ENCODE results near the gene SMCO2.

The SMCO2 gene

DNA sequence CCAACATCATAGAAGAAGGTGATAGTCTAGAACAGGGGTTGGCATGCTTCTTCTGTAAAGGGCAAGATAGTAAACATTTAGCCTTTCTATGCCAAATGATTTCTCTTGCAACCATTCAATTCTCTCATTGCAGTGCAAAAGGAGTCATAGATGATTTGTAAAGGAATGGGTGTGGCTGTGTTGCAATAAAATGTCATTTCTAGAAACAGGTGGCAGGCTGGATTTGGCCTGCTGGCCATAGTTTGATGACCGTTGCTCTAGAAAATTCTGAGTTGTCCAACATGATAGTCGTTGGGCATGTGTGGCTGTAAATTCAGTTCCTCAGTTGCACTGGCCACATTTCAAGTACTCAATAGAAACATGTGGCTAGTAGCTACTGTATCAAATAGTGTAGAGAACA is 21.7 kb downstream of the SMCO2 start:
- POLR2A ChIA-PET: no interaction called here
- no peak for DNase-seq (ENCODE audit: low read depth, low spot score)
- CTCF ChIA-PET: interaction anchor here (0.8 to 11.0 kb wide), 3 partner anchors 32 to 167 kb away, joined by 3 to 72 read pairs (median 3); no protein-coding TSS in a partner anchor
- no peak overlapping the region for H3K4me3 ChIP-seq (ENCODE audit: low read depth, low read length)
- TF ChIP-seq, protein P1, sequence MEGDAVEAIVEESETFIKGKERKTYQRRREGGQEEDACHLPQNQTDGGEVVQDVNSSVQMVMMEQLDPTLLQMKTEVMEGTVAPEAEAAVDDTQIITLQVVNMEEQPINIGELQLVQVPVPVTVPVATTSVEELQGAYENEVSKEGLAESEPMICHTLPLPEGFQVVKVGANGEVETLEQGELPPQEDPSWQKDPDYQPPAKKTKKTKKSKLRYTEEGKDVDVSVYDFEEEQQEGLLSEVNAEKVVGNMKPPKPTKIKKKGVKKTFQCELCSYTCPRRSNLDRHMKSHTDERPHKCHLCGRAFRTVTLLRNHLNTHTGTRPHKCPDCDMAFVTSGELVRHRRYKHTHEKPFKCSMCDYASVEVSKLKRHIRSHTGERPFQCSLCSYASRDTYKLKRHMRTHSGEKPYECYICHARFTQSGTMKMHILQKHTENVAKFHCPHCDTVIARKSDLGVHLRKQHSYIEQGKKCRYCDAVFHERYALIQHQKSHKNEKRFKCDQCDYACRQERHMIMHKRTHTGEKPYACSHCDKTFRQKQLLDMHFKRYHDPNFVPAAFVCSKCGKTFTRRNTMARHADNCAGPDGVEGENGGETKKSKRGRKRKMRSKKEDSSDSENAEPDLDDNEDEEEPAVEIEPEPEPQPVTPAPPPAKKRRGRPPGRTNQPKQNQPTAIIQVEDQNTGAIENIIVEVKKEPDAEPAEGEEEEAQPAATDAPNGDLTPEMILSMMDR (IDR thresholded peaks at IDR 0.05; ENCODE audit: insufficient read depth, low read length, missing control alignments): no peak

DNA sequence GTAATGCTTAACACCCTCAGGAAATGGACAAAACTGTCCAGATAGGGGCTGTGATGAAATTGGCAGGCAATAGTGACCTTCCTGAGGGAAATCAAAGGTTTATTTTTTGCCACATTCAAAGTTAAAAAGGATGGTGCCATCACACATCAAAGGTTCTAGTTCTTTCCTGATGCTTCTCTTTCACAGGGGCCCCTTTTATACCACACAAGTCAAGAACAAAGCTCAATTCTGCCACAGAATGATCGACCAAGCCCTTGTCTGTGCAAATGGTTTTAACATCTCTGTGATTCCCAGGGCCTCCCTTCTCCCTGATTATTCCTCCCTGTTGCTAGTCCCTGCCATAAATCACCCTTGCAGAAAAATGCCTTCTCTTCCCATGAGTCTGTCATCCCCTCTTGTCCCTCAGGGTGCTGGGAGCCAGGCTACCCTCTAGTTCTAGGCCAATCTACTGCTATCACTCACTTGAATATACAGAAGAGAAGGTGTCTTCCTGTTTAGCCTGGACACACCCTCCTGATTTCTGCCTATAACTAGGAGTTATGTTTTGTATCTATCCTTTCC is 22.7 kb downstream of the SMCO2 start:
- no peak for DNase-seq (ENCODE audit: low read depth, low spot score)
- ChIA-PET POLR2A (no interaction called here), CTCF (interaction anchor here (11.0 kb wide), 1 partner anchor 34 kb away, joined by 72 read pairs; no protein-coding TSS in a partner anchor)
- TF ChIP-seq, protein P1 (IDR thresholded peaks at IDR 0.05; ENCODE audit: insufficient read depth, low read length, missing control alignments): no peak
- no peak overlapping the region for H3K4me3 ChIP-seq (ENCODE audit: low read depth, low read length)

DNA sequence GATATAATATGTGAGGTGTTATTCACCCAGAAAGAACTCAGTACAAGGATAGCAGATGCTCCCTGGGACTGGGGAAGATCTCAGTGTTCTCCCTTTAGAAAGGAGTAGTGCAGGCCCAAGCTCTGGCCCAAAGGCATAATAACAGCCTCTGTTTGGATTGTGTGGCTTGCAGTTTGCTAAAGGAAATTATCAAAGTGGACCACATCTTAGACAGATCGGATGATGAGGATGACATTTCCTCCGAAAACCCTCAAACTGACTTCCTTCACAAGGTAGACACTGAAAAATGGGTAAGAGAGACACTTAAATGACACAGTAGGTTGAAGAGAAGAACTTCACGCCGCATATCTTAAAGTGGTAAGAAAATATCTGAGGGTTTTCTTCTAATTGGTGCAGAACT is 26.1 kb downstream of the SMCO2 start:
- H3K4me3 ChIP-seq (ENCODE audit: low read depth, low read length): no peak overlapping the region
- POLR2A ChIA-PET: no interaction called here
- TF ChIP-seq, protein P1 (IDR thresholded peaks at IDR 0.05; ENCODE audit: insufficient read depth, low read length, missing control alignments): no peak
- no peak for DNase-seq (ENCODE audit: low read depth, low spot score)
- CTCF ChIA-PET: interaction anchor here (2.0 kb wide), 1 partner anchor 38 kb away, joined by 4 read pairs; no protein-coding TSS in a partner anchor

DNA sequence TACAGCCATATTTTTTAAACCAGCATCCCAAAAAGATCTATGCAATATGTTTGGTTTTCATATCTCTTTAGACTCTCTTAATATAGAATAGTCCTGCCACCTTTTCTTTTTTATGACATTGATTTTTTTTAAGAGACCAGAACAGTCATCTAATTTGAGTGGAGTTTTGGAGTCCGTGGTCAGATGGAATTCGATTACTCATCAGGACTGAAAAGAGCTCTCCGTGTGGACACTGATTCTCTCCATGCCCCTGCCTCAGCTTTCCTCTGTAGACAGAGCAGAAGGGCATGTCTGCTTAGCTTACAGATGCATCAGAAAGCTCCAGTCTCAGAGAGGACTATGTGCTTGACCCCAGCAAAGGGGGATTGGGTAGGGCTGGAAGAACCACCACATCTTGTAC is 27.8 kb downstream of the SMCO2 start:
- TF ChIP-seq, protein P1 (IDR thresholded peaks at IDR 0.05; ENCODE audit: insufficient read depth, low read length, missing control alignments): no peak
- DNase-seq (ENCODE audit: low read depth, low spot score): peak; percentile 59
- no peak overlapping the region for H3K4me3 ChIP-seq (ENCODE audit: low read depth, low read length)
- POLR2A ChIA-PET: interaction anchor here (0.7 kb wide), 1 partner anchor 10 kb away, joined by 3 read pairs; no protein-coding TSS in a partner anchor
- CTCF ChIA-PET: interaction anchor here (1.0 kb wide), 1 partner anchor 12 kb away, joined by 3 read pairs; no protein-coding TSS in a partner anchor

DNA sequence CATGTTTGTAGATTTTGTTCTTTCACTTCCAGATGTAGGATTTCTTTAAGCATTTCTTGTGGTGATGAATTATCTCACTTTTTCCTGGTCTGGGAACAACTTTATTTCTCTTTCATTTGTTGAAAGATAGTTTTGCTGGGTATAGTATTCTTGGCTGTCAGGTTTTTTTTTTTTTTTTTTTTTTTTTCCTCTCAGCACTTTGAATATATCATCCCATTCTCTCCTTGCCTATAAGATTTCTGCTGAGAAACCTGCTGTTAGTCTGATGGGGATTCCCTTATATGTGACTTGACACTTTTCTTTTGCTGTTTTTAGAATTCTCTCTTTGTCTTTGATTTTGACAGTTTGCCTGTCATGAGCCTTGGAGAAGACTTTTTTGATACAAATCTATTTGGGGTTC is 30.5 kb downstream of the SMCO2 start:
- TF ChIP-seq, protein P1 (IDR thresholded peaks at IDR 0.05; ENCODE audit: insufficient read depth, low read length, missing control alignments): no peak
- no peak overlapping the region for H3K4me3 ChIP-seq (ENCODE audit: low read depth, low read length)
- POLR2A ChIA-PET: no interaction called here

DNA sequence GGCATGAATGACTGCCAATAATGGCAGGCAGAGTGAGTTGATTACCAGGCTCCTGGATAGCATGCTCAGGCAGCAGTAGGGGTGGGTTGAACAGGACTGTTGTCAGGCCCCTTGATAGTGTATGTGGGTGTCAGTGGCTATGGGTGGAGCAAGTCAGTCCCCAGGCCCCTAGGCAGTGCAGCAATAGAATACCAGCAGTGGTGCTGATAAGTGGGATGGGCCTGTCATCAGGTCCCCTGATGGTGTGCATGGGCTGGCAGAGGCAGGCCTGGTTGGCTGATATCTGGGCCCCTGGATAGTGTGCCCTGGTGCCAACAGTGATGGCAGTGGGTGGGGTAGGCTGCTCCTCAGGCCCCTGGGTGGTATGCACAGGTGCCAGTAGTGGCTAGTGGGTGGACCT is 32.4 kb downstream of the SMCO2 start:
- H3K4me3 ChIP-seq (ENCODE audit: low read depth, low read length): no peak overlapping the region
- TF ChIP-seq, protein P1 (IDR thresholded peaks at IDR 0.05; ENCODE audit: insufficient read depth, low read length, missing control alignments): no peak
- no peak for DNase-seq (ENCODE audit: low read depth, low spot score)
- POLR2A ChIA-PET: no interaction called here
- CTCF ChIA-PET: no interaction called here

More for the DNA sequence above, 30.5 kb downstream of the SMCO2 start:
- CTCF ChIA-PET: interaction anchor here (1.0 to 1.1 kb wide), 2 partner anchors 42 to 54 kb away, joined by 3 to 4 read pairs; no protein-coding TSS in a partner anchor
- DNase-seq (ENCODE audit: low read depth, low spot score): no peak
